ENCODE measurements around the gene IMMP2L.
"Not testable (repeated sequence)": the region's sequence is repeated elsewhere in the genome, so short reads cannot be mapped to it uniquely, and the experiment has no call there.

Gene IMMP2L

GRCh38 chr7:110964775-110965174, 597.5 kb downstream of the IMMP2L start:
- no peak for DNase-seq

DNA sequence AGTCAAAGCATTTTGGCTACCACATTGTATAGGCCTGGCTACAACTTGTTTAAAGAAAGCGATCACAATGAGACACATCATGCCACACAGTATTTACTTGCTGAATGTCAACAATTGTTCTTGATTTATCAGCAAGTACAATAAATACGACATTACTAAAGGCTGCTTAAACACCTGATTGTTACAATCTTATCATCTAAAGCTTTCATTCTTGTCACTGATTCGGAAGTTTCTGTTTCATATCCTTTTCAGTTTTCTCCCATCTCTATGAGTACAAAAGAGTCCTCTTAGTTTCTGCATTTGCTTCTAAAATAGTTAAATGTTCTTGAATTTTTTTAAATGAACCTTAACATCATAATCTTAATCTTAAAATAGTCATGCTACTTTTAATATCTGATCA, 599.5 kb downstream of the IMMP2L start:
- no peak for DNase-seq

GRCh38 chr7:110962374-110962773, 599.9 kb downstream of the IMMP2L start:
- DNase-seq: no peak

DNA sequence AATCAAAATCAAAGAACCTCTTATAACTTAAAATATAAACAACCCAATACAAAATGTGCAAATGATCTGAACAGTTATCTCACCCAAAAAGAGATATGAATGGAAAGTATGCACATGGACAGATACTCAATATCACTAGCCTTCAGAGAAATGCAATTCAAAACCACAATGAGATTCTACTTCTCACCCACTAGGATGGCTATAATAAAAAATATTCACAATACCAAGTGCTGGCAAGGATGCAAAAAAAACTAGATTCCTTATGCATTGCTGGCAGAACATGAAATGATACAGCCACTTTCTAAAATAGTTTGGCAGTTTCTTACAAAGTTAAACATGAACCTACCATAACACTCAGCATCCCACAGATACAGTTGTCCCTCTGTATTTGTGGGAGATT, 601.5 kb downstream of the IMMP2L start:
- DNase-seq: no peak

DNA sequence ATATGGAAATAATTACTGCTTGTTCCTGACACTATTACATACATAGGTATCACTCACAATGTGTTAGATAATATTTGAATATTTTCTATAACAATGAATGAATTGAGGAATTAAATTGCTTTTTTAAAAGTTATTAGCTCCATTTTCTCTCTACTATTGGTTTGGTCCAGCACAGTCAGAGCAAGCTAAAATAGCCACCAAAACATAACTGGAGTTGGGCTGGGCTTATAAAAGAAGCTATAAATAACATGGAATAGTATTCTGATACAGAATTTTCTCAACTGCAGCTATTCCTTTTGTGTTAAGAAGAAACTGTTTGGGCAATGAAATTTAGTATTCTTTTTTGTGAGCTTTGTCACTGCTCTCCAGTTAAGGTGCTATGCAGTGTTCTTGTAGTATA, 614.0 kb downstream of the IMMP2L start:
- DNase-seq: no peak

DNA sequence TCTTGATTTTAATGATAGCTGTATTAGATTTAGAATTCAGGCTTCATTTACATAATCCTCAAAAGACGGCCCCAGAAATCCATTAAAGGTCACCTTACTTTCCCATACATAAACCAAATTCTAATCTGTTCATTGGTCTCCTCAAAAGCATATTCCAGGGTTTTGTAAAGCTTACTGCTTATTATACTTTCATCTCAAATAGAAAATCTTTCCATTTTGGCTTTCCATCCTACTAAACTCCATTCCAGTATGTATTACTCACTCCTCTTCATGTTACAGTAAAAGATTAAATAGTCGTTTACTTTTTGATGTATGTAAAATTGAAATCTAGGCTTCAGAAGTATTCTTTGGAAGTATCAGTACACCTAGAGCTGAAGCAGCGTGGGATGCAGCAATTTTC, 614.9 kb downstream of the IMMP2L start:
- DNase-seq: no peak

DNA sequence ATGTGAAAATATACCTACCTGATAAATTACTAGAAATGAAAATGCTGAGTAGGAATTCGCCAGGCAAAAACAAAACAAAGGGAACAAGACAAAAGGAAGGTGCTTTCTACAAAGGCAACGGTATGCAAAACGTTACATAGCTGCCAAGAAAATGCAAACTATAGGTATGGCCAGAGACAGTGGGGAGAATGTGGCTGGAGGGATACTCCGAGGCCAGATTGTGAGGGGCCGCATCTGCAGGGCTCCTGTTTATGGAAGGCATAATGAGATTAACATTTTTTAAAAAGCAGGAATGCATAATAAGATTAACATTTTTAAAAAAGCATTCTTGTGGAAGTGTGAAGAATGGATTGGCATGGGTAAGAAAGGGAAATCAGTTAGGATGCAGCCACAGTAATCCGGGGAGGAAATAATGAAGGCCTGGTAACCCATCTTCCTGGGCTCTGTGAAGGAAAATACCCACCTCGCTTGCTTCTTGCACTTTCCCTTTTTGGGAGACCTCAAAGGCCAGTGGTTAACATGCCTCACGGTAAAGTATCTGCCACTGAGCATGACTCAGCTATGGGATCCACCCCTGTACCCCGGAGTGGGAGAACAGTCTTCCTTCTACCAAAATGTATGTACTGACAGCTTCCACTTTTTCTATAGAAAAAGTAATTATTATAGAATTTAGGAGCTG, 617.2 kb downstream of the IMMP2L start:
- DNase-seq: no peak

- DNase-seq: no peak
These were observed 617.8 kb downstream of the IMMP2L start for GRCh38 chr7:110944448-110944847.

- DNase-seq: no peak
These were observed 618.5 kb downstream of the IMMP2L start for GRCh38 chr7:110943701-110944345.

DNA sequence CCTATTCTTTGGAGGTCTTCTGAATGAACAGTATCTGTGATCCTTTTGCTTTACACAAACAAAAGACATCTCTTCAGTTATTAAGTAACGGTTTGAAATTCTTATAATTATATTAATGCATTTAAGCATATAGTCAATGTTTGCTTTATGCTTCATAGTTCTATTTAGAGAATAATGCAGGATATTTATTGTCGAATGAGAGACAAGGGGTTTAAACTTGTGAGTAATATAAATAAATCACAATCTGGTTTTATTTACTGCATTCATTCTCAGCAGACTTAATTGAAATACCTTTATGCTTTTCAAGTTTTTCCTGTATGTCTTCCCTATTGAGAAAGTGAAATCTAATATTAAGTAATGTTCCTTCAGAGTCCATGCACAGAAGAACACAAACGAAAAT, 620.9 kb downstream of the IMMP2L start:
- DNase-seq: no peak

DNA sequence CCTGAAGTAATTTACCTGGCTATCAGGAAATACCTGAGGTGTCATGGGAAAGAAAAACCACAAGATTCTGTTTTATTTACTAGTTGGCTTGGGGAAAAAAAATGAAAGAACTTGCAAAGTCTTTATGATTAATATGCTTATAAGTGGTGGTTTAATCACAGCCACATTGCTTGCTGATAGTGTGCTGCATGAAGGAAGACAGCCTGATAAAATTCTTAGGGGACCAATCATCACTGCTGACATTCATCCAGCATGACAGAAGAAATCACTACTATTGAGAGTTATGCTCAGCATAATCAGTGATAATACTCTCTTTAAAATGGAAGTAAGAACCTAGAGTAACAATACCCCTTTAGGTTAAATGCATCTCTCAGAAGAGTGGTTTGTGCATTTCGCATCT, 621.5 kb downstream of the IMMP2L start:
- DNase-seq: no peak

DNA sequence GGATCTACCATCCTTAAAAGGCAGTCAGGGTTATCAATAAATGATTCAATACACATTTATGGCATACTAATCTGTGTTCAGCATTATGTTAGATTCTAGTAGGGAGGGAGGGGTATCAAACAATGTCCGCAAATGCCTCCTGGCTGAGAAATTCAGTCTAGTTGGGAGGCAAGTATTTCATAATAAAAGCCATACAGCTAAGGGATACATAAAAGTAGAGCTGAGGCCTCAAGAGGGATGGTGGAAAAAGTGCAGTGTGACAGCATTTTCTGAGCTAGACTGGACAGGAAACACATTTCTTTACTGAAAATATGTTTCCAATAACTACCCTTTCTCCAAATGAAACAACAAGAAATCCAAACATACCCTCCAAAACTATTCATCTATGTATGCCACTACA, 624.1 kb downstream of the IMMP2L start:
- DNase-seq: no peak

- not testable (repeated sequence) for DNase-seq
These were observed 625.6 kb downstream of the IMMP2L start for GRCh38 chr7:110936665-110937064.

- DNase-seq: no peak
These were observed 632.6 kb downstream of the IMMP2L start for GRCh38 chr7:110929480-110930249.

GRCh38 chr7:110922906-110923305, 639.4 kb downstream of the IMMP2L start:
- DNase-seq: no peak

DNA sequence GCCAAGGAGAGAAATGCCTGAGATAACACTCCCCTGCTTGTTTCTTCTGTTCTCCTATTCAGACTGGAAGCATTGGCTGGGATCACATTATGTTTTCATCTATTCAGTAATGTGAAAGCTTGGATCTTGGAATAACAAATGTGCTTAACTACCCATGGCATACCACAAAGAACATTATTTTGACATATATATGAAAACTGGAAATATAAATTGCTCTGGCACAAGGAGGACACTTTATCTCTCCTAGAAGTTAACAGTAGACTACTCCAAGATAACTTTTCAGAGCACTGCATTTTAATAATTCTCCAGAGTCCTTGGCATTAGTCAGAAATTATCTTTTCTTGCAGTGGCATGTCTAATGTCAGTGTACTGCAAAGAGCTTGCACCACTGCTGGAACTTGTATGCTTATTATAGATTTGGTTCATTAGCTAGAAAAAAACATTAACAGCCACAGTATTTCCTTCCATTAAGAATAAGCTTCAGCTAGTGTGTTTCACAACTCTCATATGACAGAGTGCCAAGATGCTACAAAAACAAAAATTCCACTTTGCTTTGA, 640.6 kb downstream of the IMMP2L start:
- DNase-seq: no peak

DNA sequence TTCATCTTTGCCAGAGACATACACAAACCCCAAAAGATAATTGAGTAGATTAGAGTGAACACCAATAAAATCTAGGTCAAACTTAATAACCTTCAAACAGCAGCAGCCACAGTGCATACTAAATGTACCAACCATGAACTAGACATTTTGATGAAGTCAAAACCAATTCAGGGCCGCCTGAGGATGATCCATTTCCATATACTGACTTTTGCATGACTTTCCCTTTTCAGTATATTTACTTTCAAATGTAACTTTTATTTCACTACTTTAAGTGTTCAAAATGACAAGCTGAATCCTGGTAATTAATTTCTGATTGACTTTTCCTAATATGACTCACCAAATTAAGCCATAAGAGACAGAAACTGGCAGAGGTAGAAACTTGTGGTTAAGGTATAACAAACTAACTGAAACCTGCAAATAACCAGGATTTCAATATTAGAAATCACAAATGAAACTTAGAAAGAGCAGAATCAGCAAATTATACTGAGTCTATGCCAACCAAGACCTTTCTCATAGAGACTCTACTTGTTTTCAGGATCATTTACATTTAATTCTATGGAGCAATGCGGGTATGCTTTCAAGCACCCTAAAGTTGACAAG, 643.2 kb downstream of the IMMP2L start:
- no peak for DNase-seq

DNA sequence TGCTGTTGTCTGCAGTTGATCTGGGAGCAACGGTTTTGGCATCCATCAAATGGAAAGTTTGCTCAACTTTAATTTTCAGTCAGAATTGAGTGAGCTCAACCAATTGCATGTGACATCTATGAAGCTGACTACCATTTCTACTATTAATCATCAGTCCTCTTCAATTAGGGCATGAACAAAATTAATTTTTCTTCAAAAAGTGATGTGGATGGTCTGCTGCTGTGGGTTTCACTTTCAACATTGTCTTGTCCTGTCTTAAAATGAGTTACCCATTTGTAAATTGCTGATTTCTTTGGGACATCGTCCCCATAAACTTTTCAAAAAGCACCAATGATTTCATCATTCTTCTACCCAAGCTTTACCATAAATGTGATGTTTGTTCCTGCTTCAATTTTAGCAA, 648.0 kb downstream of the IMMP2L start:
- no peak for DNase-seq

GRCh38 chr7:110911632-110912031, 650.7 kb downstream of the IMMP2L start:
- no peak for DNase-seq

GRCh38 chr7:110909117-110909516, 653.2 kb downstream of the IMMP2L start:
- no peak for DNase-seq

DNA sequence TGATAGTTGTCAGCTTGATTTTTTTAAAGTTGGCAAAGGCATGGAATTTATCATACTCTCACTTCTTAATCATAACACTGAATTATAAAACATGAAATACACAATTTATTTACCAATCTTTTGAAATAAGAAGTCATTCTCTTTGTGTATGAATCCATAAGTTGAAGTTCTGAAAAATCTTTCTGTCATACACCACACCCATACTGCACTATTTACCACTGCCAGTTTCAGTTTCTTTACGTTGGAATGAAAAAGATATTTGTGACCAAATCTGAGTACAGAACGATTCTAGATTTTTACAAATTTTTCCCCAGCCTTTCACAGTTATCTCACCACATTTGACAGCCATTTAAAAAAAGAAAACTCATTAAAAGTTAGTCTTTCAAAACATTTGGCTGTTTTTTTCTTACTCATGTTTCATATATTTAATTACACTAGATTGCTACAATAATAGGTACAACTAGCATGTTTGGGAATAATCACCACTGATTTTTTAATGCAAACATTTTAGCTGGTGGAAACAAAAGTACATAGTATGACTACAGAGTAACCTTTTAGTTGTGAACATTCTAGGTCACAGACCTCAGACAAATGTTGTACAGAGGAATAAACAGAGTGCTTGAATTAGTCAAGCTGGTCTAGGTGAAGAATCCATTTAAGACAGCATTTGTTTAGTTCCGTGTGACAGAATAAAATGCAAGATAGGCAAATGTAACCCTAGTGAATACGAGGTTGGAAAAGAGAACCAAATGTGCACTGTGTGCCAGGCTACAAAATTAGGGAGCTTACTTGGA, 656.3 kb downstream of the IMMP2L start:
- DNase-seq: no peak

DNA sequence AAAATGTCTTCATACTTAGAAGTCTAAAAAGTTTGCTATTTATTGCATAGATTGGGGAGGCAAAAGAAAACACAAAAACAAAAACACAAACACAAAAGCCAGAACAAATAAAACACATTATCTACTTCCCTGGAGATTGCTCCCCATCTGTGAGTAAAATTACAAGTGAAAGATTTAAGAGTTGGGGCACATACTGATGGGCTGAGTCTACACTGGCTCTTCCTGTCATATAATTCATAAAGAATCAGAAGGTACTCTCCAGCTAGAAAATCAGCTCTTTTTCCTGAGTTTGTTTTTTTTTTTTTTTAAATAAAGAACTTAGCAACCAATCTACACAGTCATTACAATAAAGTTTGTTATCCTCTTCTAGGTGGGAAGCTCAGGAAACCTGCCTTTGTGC, 663.8 kb downstream of the IMMP2L start:
- DNase-seq: no peak

GRCh38 chr7:110897538-110897937, 664.8 kb downstream of the IMMP2L start:
- no peak for DNase-seq
